RWPE2 (cell line): ENCODE data around the gene PTPRD.

Experiments
- ATAC-seq: fragments of 200-7000 bp; cut with Tn5 transposase; 3 replicates; pipeline ENCODE4 v1.9.1; 2021; ENCODE audit warnings: low read depth
- DNase-seq: peaks from one replicate; pipeline ENCODE4 v3.0.0-alpha.2; 2020; ENCODE audit warnings: low spot score
- H3K27ac ChIP-seq: fragments of 450-650 bp; 2 replicates; pipeline ENCODE4 v1.5.1; 2017; ENCODE audit warnings: mild to moderate bottlenecking; ENCODE audit not compliant: poor library complexity, severe bottlenecking
- H3K27me3 ChIP-seq: fragments of 250-450 bp; sonication (Bioruptor Pico); 2 replicates; pipeline ENCODE4 v1.5.1; 2021; ENCODE audit warnings: mild to moderate bottlenecking, moderate library complexity; ENCODE audit not compliant: insufficient read depth, poor library complexity, severe bottlenecking
- H3K36me3 ChIP-seq: fragments of 250-450 bp; sonication (Bioruptor Pico); 2 replicates; pipeline ENCODE4 v1.5.1; 2020; ENCODE audit warnings: low read depth, mild to moderate bottlenecking, moderate library complexity
- H3K4me1 ChIP-seq: fragments of 250-450 bp; sonication (Bioruptor Pico); 2 replicates; pipeline ENCODE4 v1.5.1; 2021; ENCODE audit warnings: mild to moderate bottlenecking, moderate library complexity; ENCODE audit not compliant: insufficient read depth, poor library complexity, severe bottlenecking
- H3K4me3 ChIP-seq: fragments of 250-450 bp; sonication (Bioruptor Pico); 2 replicates; pipeline ENCODE4 v1.5.1; 2021; ENCODE audit warnings: mild to moderate bottlenecking, moderate library complexity; ENCODE audit not compliant: severe bottlenecking
- H3K9me3 ChIP-seq: fragments of 250-450 bp; sonication (Bioruptor Pico); 2 replicates; pipeline ENCODE4 v1.5.1; 2021; ENCODE audit warnings: mild to moderate bottlenecking, moderate library complexity; ENCODE audit not compliant: severe bottlenecking
- CTCF ChIP-seq: fragments of 450-650 bp; IDR thresholded peaks from one replicate; pipeline ENCODE4 v1.5.1; 2017; ENCODE audit warnings: mild to moderate bottlenecking, moderate library complexity; ENCODE audit not compliant: poor library complexity, severe bottlenecking

The PTPRD gene

GRCh38 chr9:8762479-8763085 lies 1850.2 kb downstream of the PTPRD start:
- H3K36me3 ChIP-seq, result no peaks in the 10 kb centered on the region
- no peak overlapping the region for H3K27ac ChIP-seq
- H3K9me3 ChIP-seq, result no peaks in the 10 kb centered on the region
- TF ChIP-seq CTCF, result no peak
- H3K4me1 ChIP-seq, result no peaks in the 10 kb centered on the region
- ATAC-seq, result no peak
- H3K4me3 ChIP-seq, result no peak overlapping the region
- no peak for DNase-seq
- no peaks in the 10 kb centered on the region for H3K27me3 ChIP-seq

DNA sequence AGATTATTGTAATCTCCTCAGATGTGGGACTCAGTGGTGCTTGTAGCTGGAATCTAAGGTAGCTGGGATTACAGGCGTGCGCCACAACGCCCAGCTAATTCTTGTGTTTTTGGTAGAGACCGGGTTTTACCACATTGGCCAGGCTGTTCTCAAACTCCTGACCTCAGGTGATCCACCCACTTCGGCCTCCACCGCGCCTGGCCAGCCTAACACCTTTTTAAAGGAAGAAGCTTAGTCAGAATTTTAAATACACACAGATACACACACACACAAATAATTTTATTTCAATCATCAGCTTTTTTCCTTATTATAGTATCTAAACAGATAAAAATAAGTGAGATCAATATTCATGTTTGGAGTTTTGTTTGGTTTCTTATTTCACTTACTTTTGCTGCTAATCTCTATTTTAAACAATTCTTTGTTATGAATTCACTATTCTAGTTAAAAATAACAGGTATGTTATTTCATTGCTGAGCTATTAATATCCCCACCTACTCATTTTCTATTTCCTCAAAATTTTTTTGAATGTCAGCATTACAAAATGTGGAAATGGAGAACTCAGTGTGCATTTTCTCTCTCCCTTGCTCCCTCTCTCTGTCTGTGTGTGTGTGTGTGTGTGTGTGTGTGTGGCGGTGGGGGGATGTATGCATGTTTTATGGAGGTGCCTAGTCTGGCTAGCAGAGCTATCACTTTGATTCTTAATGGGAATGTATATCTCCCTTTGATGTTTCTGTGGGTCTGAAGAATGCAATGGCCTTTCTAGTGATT lies 1852.6 kb downstream of the PTPRD start:
- Histone ChIP-seq H3K27ac (no peak overlapping the region), H3K4me1 (no peaks in the 10 kb centered on the region), H3K27me3 (no peaks in the 10 kb centered on the region), H3K4me3 (no peak overlapping the region), H3K9me3 (no peaks in the 10 kb centered on the region), H3K36me3 (no peaks in the 10 kb centered on the region)
- no peak for DNase-seq
- no peak for ATAC-seq
- no peak for TF ChIP-seq CTCF

GRCh38 chr9:8757881-8758280 lies 1854.9 kb downstream of the PTPRD start:
- Histone ChIP-seq H3K36me3 (no peaks in the 10 kb centered on the region), H3K27ac (no peak overlapping the region), H3K4me1 (no peaks in the 10 kb centered on the region), H3K4me3 (no peak overlapping the region), H3K9me3 (no peaks in the 10 kb centered on the region), H3K27me3 (no peaks in the 10 kb centered on the region)
- ATAC-seq (no peak), DNase-seq (no peak)
- no peak for TF ChIP-seq CTCF

DNA sequence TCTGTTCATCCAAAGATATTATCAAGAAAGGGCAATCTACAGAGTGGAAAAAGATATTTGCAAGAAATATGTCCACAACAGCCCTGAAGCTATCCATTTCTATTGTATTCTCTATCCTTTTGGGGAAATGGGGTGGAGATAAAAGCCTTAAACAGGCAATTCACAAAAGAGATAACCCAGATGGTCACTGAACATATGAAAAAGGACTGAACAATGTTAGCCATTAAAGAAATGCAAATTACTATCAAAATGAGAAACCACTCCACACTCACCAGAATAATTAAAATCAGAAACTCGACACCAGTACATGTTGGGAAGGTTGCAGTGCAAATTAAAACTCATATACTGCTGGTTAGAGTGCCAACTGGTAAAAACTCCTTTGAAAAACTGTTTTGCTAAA lies 1858.1 kb downstream of the PTPRD start:
- ATAC-seq, result no peak
- TF ChIP-seq CTCF, result no peak

GRCh38 chr9:8751406-8751930 lies 1861.3 kb downstream of the PTPRD start:
- no peaks in the 10 kb centered on the region for H3K4me1 ChIP-seq
- H3K36me3 ChIP-seq, result no peaks in the 10 kb centered on the region
- H3K4me3 ChIP-seq, result no peak overlapping the region
- TF ChIP-seq CTCF, result no peak
- no peak for DNase-seq
- no peak overlapping the region for H3K27ac ChIP-seq
- H3K27me3 ChIP-seq, result no peaks in the 10 kb centered on the region
- no peak for ATAC-seq
- no peaks in the 10 kb centered on the region for H3K9me3 ChIP-seq

More for the DNA sequence above, 1858.1 kb downstream of the PTPRD start:
- H3K4me3 ChIP-seq, result no peak overlapping the region
- H3K36me3 ChIP-seq, result no peaks in the 10 kb centered on the region
- no peaks in the 10 kb centered on the region for H3K9me3 ChIP-seq
- no peak overlapping the region for H3K27ac ChIP-seq
- no peak for DNase-seq
- no peaks in the 10 kb centered on the region for H3K27me3 ChIP-seq
- no peaks in the 10 kb centered on the region for H3K4me1 ChIP-seq
